GM21381 (cell line): ENCODE results near the gene AFF2.
"Not testable (repeated sequence)": the region's sequence is repeated elsewhere in the genome, so short reads cannot be mapped to it uniquely, and the experiment has no call there.

Experiments
- ATAC-seq: cut with Tn5 transposase; IDR thresholded peaks from one replicate; pipeline ENCODE4 v1.9.1; 2021; ENCODE audit warnings: mild to moderate bottlenecking, moderate library complexity; ENCODE audit not compliant: unreplicated experiment

The AFF2 gene

GRCh38 chrX:148632444-148632843 lies 132.0 kb downstream of the AFF2 start:
- ATAC-seq, result no peak

DNA sequence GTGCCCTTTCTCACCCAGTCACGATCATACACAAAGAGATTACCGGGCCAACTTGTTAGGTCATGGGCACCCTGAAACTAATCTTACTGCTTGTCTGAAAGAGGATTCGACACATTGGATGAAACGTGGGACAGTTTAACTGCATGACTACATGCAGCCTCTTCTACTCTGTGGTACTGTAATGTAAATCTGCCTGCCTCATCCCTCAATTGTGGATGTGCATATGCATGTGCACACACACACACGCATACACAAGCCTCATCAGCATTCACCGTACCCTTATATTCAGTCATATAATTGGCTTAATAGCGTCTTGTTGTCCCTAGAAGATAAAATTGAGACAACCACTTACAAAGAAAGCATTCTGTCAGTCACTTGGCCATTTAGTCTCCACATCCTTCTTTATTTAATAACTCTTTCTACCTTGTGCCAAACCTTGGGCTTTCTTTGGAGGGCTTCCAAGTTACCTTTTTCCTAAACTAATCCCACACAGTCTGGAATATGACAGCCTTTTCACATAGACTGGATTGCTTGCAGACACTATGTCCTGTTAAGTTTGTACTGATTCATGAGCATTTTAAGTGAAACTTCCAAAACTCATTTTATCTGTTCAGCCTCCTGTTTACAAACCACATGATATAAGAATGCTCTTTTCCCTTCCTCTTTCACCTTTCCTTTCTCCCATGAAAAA lies 132.9 kb downstream of the AFF2 start:
- no peak for ATAC-seq

GRCh38 chrX:148634591-148634990 lies 134.2 kb downstream of the AFF2 start:
- no peak for ATAC-seq

GRCh38 chrX:148643460-148643859 lies 143.0 kb downstream of the AFF2 start:
- ATAC-seq, result no peak

DNA sequence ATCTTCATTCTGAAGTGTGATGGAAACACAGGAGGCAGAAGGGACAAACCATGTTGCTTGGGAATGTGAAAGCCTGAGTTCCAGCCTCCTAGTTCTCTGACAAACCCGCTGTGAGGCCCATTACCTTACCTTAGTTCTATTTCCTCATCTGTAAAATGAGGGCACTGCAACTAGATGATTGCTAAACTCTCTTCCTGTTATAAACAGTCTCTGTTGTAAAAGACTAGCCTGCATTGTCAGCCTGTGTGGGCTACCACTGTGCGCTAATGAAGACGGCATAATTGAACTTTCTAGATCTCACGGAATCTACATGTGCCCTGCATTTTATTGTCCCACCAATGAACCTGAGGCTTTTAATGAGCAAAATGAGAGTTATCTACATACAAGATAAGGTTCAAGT lies 147.2 kb downstream of the AFF2 start:
- no peak for ATAC-seq

DNA sequence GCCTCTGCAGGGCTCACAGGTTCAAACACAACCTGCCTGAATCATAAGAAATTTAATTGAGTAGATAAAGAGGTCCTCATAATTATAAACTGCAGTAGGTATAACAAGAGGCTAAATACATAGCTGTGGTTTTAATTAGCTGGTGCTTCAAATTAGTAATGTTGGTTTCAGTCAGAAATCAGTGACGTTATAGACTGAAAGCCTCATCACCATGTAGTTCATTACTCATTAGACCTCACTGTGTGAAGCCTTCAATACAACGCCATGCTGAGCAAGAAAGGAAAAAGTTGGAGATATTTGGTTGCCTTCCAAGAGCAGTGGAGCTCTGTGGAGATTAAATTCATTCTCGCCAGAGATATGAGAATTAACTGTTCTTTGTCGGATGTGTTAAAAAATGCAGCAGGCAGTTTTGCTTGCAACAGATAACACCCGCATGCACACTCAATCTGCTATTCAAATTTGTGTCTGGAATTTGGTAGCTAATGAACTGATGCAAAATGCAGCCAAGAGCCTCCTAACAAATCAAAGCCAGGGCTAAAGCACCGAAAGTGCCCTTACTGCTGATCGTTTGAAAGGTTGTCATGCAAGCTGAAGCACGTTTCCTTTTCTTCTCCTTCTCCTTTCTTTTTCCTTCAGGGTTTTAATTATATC lies 148.9 kb downstream of the AFF2 start:
- no peak for ATAC-seq

DNA sequence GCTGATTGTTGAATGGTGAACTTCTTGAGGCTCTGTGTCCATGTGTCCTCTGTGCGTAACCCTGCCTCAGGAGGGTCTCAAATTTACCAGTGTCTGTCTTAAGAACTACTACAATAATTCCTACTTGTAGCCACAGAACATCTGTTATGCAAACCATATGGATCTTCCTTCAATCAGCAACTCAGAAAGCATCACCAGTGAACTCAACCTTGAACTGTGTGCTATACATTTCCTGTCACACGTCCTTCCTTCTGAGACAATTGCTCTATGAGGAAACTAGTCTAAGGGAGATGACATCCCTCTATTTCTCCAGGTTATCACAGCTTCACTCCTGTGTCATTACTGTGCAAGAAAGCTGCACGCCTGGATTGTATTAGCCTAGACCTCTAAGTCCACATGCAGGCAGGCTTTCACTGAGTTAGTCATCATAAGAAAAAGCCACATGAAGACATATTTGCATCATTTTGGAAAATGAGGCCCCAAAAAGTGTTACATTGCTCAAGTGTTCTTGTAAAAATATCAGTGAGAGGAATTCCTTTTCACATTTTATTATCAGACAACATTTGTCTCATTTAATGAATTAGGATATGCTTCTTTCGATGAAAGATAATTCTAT lies 157.8 kb downstream of the AFF2 start:
- no peak for ATAC-seq

DNA sequence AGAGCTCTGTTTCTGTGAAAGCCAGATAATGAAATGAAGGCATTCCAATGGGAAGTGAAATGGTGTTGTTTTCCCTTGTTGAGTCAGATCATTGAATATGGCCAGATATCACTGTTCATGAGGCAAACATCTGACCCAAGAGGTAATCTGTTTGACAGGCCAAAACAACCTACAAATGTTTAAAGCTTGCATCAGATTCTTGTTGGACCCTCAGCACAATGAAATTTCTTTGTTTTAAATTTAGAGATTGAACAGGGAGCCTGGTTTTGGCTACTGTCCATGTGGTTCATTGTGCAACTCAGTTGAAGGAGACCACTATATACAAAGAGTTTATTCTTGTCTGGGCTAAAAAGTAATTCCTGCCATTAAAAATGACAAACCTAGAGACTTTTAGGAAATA lies 159.1 kb downstream of the AFF2 start:
- no peak for ATAC-seq

DNA sequence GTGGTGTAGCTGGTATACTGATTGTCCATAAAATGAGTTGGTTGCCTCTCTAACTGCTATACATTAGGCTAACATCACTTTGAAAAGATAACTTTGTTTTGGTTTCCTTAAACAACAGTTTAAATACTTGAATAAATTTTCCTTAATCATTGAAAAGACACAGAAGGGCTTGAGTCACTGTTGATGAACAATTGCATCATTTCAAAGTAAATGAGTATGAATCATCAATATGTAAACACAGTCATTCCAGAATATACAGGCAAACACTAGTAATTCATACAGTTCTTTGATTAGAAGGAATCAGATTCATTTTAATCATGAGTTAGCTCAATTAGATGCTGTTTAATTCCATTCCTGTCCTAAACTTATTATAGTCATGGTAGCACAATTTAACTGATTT lies 160.6 kb downstream of the AFF2 start:
- no peak for ATAC-seq

- no peak for ATAC-seq
Observed at GRCh38 chrX:148662014-148662413, 161.6 kb downstream of the AFF2 start.

DNA sequence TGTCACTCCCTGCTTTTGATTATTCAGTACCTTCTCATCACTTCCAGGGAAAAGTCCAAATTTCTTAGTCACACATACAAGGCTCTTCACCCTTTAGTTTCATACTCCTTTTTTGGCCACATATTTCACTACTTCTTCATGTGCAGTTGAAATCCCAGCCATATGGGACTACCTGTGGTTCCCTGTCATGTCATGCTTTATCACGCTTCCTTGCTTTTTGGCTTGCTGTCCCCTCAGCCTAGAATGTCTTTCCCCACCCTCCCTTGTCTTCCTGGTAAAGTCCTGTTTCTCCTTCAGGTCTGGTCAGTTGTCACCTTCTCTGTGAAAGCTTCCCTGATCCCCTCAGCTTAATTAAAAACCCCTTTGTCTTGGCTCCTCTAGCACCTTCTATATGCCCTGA lies 163.8 kb downstream of the AFF2 start:
- no peak for ATAC-seq

DNA sequence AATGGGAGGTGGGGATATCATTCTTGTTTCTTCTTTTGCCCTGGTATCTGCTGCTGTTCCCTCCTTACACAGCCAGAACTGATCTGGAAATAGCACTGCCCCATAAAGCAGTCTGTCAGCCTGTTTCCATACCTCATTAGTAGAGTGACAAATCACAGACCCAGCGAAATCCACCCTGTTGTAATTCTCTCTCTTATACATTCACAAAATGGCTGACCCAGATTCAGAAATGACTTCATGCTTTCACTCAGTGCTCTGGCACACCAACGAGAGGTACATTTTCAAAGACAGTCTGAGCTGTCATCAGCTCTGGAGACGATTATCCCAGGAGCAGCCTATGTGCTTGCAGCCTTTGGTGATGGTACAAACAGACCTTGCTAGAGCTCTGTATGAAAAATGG lies 164.6 kb downstream of the AFF2 start:
- ATAC-seq, result no peak

DNA sequence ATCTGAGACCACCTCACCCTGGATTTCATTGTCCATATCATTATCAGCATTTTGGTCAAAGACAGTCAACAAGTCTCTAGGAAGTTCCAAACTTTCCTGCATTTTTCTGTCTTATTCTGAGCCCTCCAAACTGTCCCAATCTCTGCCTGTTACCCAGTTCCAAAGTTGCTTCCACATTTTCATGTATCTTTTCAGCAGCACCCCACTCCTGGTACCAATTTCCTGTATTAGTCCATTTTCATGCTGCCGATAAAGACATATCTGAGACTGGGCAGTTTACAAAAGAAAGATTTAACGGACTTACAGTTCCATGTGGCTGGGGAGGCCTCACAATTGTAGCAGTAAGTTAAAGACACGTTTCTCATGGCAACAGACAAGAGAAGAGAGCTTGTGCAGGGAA lies 168.8 kb downstream of the AFF2 start:
- not testable (repeated sequence) for ATAC-seq

DNA sequence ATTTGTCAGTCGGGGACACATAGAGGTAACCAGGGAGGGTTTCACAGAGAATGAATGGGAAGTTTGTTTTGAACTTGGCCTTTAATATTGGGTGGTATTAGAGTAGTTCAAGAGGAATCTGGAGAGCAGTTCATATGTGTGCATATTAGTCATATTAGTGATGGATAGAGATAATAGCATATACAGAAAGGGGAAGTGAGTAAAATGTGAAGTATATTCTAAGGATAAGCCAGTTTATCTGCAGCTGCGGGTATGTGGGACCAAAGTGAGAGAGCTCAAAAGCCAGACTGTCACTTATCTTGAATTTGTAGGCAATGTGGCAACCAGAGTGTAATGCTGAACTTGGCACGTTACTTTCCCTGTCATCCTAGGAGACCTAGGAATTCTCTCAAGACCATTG lies 169.9 kb downstream of the AFF2 start:
- ATAC-seq, result no peak

- no peak for ATAC-seq
Observed at GRCh38 chrX:148672517-148672916, 172.1 kb downstream of the AFF2 start.

- no peak for ATAC-seq
Observed at GRCh38 chrX:148681605-148682004, 181.2 kb downstream of the AFF2 start.

DNA sequence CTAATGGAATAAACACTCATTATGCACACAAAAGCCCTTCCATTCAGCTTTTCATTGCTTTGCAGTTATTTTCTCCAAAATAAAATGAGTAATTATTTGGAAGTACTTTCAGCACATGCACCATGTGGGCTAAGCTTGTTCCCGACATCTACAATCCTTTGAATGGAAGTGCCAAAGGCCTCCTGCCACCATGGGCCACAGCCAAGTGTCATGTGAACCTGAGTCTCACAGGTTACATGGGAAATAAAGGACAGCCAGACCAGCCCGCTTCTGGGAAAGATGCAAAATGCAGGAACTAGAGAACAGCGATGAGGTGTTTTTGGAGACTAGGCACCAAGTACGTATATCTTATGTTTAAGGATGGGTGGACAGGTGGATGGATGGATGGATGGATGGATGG lies 181.8 kb downstream of the AFF2 start:
- ATAC-seq, result no peak

DNA sequence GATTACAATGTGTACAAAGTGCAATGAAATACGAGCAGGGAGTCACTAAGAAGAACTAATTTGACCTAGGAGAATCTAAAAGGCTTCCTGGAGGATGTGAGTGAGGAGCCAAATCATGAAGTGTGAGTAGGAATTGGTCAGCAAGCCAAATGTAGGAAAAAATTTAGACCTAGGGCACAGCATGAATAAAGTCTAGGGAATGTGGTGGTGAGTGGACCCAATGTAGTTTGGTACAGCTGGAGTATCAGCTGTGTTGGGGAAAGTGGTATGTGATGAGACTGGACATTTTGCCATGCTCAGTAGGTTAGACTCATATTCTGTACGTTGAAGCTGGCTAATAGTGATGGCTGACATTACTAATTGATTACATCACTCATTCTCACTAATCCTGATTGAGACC lies 191.0 kb downstream of the AFF2 start:
- ATAC-seq, result no peak

DNA sequence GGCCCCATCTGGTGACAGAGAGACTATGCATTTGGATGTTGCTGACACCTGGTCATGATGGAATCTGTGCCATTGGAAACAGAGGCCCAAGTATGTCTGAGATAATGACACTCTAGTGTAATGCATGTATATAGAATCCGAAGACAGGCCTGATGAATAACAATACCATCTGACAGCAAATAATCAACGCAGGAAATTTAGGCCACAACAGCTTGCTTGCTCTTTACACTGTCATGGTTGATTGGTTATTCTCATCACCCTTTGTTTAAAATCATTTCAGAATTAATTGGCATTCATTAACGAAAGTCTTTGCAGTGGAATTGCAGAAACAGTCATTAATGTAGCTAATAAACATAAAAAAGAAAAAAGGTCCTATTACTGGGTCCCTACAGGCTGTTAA lies 194.8 kb downstream of the AFF2 start:
- no peak for ATAC-seq

- ATAC-seq, result no peak
Observed at GRCh38 chrX:148698221-148698620, 197.8 kb downstream of the AFF2 start.

GRCh38 chrX:148700021-148700420 lies 199.6 kb downstream of the AFF2 start:
- no peak for ATAC-seq

DNA sequence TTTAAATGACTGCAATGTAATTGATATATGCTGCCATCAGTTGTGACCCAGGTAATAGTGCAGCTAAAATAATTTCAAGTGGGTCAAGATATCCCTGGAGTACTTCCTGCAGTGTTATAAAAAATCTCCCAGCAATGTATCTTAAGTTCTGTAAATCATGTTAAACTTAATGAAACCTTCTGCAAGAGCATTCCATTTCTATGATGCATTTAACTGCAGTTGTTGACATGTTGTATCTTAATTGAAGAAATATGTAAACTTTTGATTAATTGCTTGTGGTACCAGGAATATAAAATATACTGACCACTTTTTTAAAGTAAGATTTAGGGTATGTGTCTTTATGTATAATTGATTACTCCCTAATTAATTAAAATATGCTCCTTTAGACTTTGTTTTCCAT lies 213.6 kb downstream of the AFF2 start:
- no peak for ATAC-seq
